Pons (tissue), 1 donor: ENCODE data around the gene TUBB1.
"Not testable (repeated sequence)": the region's sequence is repeated elsewhere in the genome, so short reads cannot be mapped to it uniquely, and the experiment has no call there.

ENCODE experiments used
- DNase-seq: peaks from one replicate; pipeline ENCODE4 v3.0.0-alpha.2; 2016; ENCODE audit warnings: low spot score

The TUBB1 gene

DNA sequence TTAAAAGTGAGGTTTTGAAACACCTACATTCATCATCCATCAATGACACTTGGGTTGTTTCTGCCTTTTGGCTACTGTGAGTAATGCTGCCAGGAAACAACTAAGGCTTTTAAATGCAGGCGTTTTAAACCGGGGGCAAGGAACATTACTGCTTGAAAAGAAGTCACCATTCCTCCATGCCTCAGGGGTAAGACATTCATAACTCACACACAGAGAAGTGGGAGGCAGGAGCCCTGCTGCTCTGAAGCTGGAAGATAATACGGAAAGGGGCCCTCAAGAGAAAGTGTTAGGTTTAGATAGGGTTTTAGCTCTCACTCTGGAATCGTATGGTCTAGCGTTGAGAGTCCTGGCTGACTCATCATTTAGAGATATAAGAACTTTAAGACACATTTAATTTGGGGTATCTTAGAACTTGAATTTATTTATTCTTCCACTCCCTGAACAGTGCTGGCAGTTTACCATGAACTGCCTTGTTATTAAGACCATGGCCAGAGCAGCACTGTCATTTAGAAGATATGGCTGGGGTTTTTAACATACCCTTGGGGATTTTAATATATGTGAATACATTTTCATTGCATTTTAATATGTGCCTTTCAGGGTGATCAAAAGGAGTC, 1.8 kb downstream of the TUBB1 start:
- no peak for DNase-seq

- no peak for DNase-seq
These were observed 3.5 kb downstream of the TUBB1 start for GRCh38 chr20:59022754-59023153.

DNA sequence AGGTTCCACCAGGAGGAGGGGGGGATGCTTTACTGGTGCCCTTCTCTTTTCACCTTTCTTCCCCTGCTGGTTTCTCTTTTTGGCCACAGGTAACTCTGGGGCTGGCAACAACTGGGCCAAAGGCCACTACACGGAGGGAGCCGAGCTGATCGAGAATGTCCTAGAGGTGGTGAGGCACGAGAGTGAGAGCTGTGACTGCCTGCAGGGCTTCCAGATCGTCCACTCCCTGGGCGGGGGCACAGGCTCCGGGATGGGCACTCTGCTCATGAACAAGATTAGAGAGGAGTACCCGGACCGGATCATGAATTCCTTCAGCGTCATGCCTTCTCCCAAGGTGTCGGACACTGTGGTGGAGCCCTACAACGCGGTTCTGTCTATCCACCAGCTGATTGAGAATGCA, 4.4 kb downstream of the TUBB1 start:
- DNase-seq = no peak

GRCh38 chr20:59024111-59024530, 4.9 kb downstream of the TUBB1 start:
- DNase-seq = no peak

GRCh38 chr20:59025086-59025485, 5.9 kb downstream of the TUBB1 start:
- no peak for DNase-seq

DNA sequence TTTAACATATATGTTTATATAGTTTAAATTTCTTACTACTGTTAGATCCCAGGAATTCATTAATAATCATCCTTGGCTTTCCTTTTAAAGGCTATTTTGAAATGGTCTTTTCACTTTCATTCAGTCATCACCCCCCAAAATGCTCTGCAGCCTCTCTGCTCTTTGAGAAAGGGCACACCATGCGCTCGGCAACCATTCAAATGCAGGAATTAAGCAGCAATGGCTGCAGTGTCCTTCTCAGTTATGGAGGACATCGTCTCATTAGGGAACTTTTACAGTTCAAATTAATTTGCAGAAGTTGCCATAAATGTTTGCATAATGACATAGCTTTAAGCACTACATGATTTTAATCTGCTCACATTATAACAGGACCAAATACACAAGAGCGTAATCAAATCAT, 6.3 kb downstream of the TUBB1 start:
- DNase-seq = no peak

DNA sequence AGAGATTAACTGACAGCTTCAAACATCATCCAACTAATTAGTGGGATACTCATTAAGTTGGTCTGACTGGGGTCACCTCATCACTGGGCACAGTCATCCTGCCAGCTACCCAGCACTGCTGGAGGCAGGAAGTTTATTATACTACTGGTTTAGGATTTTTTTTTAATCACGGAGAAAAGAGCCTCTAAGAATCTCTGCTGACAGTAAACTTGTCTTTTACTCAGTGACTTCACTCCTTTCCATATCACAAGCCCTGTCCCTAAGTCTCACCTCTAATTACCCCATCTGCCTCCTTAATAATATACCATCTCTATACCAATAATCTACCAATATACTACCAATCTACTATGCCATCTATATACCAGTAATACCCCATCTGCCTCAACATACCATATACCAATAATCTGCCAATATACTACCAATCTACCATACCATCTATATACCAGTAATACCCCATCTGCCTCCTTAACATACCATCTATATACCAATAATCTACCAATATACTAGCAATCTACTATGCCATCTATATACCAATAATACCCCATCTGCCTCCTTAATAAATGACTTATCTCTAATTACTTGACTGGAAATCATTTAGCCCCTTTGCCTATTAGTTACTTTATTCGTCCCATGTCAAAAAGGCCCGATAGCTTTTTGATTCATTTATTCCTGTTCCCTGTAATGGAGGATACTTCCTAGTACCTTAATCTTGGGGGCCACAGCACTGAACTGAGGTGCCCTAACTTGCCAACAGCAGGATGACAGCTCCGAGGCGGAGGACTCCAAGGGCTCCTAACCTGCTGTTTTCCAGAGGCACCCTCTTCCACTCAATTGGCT, 7.9 kb downstream of the TUBB1 start:
- no peak for DNase-seq

- DNase-seq = no peak
These were observed 8.6 kb downstream of the TUBB1 start for GRCh38 chr20:59027741-59028320.

- DNase-seq = no peak
These were observed 9.6 kb downstream of the TUBB1 start for GRCh38 chr20:59028812-59029211.

DNA sequence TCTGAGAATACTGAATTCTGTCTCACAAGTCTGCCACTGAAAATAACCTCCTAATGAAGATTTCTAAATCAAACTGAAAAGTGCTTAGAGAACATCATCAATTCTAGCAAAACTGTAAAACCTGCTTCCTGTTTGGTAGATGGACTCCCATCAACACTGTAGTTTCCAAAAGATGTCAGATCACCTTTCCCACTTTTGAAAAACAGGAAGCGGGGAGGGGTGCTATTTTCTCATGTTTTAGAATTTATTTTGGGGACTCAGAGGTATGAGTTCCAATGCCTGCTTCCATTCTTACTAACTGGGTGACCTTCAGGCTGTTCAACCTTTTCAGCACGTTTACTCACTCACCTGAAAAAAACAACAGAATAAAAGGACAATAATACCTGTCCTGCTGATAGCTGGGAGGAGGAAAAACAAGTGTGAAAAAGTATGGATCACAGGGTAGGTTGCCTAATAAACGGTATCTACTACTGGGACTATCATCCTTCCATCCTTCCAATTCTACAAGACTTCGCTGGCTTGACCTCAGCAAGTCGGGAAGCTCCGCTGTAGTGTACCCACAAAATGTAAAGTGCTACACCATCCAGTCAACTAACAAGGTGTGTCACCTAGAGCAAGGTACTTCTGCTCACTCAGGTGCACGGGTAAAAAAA, 11.8 kb downstream of the TUBB1 start:
- no peak for DNase-seq

GRCh38 chr20:59031564-59032022, 12.4 kb downstream of the TUBB1 start:
- DNase-seq = no peak

- peak; percentile 93 for DNase-seq
These were observed 12.9 kb downstream of the TUBB1 start, which contains the start of gene ATP5F1E for GRCh38 chr20:59032023-59032712. TSS of gene ATP5F1E (minus strand) at chr20:59032335. CDS start at chr20:59032251, 84 bp downstream.

- DNase-seq = no peak
These were observed 13.5 kb downstream of the TUBB1 start for GRCh38 chr20:59032713-59033059.

- no peak for DNase-seq
These were observed 13.9 kb downstream of the TUBB1 start for GRCh38 chr20:59033093-59033492.

DNA sequence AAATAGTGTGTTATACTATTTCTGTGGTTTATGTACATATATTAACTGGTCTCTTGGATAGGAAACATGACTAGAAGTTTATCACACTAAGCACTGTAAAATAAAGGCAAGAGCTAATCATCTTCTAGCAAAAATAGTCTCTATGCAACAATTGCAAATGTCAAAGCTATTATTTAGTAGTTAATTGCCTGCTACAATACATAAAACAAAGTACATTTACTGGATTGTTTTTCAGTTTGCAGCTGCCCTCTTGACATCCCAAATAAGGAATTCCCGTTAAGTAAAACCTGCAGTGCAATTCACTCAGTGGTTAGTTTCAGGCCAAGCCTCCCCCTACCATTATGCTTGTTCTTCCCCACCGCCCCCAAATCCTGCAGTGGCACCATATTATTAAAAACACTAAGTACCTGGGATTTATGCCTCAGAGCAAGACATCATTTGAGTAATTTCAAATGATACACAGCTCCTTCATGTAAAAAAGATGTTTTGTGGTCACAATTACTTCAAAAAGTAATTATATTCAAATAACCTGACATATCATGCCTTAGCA, 14.5 kb downstream of the TUBB1 start:
- no peak for DNase-seq

DNA sequence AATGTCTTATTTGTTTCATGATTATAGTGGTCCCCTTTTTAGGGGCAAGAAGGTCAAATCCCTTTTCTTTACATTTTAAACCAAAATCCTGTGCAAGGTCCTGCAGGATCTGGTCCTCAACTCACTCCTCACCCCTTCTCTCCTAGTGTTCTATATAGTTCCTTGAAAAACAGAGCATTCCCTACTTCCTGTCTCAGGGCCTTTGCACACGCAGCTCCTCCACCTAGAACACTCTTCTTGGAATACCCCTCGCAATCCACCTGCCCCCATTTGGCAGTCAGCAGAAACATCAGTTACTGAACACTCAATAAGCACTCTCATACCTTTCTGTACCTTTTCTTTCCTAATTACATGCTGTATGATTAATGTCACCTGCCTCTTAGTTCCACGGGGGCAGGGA, 16.2 kb downstream of the TUBB1 start:
- DNase-seq = no peak

GRCh38 chr20:59037386-59037785, 18.2 kb downstream of the TUBB1 start:
- no peak for DNase-seq

DNA sequence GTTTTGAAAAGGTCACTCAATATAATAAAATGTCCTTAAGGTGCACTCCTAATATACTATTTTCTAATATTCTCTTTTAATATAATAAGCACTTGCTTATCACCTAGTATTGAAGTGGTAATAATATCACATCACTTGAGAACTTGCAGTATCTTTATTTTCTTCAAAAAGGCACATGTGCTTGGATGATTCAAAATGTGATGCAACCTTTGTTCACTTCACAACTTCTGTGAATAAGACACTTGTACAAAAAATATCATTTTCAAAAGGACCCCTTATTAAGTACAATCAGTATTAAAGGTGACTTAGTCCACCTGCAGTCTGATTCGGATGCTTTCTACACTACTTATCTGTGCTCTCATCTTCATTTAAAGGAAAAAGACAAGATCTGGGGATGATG, 20.0 kb downstream of the TUBB1 start:
- no peak for DNase-seq

DNA sequence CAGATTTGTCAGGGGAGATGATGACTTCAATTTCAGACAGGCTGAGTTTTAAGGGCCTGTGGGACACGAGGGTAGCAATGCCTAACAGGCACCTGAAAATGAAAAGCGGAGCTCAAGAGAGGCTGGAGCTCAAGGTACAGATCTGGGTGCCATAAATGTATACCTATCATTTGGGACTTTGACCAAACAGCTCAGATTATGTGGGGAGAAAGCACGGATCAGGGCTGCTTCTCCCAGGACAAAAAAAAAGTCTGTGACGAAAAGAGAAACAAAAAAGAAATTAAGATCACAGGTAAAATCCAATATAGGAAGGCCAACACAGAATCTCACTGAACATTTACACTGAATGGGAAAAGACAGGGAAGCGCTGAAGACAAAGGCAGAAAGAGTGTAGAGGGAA, 21.4 kb downstream of the TUBB1 start:
- DNase-seq = no peak

- not testable (repeated sequence) for DNase-seq
These were observed 22.3 kb downstream of the TUBB1 start for GRCh38 chr20:59041487-59041886.

- DNase-seq = no peak
These were observed 23.0 kb downstream of the TUBB1 start, which contains the start of gene PRELID3B for GRCh38 chr20:59042151-59042795. TSS of gene PRELID3B (minus strand) at chr20:59042786. CDS start at chr20:59042730, 56 bp downstream.
